GM18873 (cell line): ENCODE data around the gene PREX1.

Source experiments
- ATAC-seq: cut with Tn5 transposase; IDR thresholded peaks from one replicate; pipeline ENCODE4 v1.9.1; 2021; ENCODE audit warnings: mild to moderate bottlenecking, moderate library complexity, moderate number of reproducible peaks; ENCODE audit not compliant: unreplicated experiment, low FRiP score

Gene PREX1

GRCh38 chr20:48689388-48689787, 138.4 kb downstream of the PREX1 start:
- ATAC-seq = no peak

DNA sequence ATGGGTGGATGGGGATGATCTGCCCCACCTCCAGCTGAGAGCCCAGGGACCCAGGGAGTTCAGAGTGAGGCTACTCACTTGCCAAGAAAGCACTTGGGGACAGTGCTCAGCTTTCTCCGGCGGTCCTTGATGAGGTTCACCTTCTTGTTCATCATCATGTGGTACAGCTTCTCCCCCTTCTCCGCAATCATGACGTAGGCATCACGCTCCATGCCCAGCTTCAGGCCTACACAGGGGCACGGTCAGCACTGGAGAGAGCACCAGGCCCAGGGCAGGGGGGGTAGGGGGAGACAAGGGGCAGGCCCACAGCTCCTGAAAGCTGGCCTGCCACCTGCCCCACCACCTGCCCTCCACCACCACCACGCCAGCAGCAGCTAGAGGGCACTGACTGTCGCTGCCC, 139.2 kb downstream of the PREX1 start:
- ATAC-seq = no peak

- ATAC-seq = no peak
These were observed 140.5 kb downstream of the PREX1 start for GRCh38 chr20:48687117-48687800.

GRCh38 chr20:48686238-48687116, 141.3 kb downstream of the PREX1 start:
- no peak for ATAC-seq

GRCh38 chr20:48685300-48685699, 142.5 kb downstream of the PREX1 start:
- no peak for ATAC-seq

GRCh38 chr20:48684501-48685041, 143.2 kb downstream of the PREX1 start:
- ATAC-seq = no peak

DNA sequence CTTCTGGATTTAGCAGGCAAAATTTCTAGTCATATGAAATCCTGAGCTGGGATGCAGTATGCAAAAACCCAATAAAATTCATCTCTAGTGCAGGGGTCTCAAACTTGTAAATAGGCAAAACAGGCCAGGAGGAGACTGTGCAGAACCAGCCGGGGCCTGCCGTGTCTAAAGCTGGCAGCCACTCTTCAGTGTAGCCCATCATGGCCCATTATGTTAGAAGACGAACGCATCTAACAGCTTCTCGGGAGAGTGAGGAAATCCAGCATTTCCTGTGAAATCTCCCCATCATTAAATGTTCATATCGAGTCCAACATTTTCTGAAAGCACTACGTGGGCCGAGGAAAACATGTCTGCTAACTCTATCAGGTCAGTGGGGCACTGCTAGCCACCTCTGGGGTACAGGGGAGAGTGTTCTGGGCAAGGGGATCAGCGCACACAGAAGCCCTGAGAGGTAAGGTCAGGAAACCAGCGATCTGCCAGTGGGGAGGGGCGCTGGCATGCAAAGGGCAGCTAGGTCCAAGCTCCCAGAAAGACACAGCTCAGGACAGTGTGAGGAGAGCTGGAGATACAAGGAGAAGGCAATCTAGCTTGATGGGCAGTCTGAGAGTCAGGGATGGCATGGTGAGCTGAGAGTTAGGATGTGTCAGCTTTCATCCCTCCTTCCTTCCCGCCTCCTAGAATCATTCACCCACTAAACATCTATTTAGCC, 144.2 kb downstream of the PREX1 start:
- ATAC-seq = no peak

DNA sequence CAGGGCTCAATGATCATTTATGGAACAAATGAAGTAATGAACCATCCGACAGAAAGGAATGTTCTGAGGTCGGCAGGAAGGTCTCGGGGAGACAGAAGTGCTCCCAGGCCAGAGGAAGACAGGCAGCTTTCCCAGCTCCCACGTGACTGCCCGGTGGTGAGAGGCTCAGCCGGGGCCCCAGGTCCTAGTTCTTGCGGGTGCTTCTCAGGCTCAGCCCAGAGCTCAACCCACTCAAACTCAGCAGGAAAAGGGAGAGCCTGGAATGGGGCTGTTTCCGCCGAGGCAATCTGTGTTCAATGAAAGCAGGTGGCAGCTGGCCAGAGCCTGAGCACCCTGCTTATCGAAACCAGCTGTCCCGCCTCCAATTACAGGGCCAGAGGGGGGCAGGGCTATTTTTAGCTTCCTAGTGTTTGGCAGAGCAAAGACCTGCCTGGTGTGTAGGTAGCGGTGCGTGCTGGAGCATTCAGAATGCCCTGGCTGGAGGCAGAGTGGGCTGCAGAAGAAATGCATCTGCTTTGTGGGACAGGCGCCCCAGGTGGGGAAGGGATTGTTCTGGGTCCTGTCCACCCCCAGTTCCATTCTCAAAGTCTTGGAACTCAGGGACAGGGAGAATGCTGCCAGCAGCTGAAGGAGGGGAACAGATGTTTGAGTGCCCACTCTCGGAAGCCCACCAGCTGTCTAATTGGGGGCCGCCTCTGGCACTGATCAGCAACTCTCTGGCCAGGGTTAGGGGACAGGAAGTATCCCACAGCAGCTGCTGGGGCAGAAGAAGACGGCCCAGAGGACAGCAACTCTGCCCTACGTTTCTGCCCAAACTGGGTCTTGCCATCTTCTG, 145.1 kb downstream of the PREX1 start:
- ATAC-seq = no peak

GRCh38 chr20:48681873-48682426, 145.8 kb downstream of the PREX1 start:
- no peak for ATAC-seq

GRCh38 chr20:48681201-48681872, 146.5 kb downstream of the PREX1 start:
- no peak for ATAC-seq

DNA sequence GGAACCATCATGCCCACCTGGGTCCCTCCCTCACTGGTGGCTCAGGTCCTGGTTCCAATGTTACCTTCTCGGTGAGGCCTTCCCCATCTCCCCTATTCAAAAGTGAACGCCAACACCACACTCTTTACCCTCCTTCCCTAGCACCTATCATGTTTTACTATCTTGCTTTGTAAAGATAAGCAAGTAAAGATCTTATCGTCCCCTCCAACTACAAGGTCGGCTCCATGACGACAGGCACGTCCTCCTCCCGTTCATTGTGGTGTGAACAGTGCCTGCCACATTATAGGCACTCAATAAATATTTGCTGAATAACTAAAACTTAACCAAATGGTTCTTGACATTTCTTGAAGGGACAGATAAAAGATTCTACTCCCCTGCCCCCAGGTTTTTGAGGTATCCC, 147.1 kb downstream of the PREX1 start:
- no peak for ATAC-seq

GRCh38 chr20:48679599-48679998, 148.2 kb downstream of the PREX1 start:
- no peak for ATAC-seq

DNA sequence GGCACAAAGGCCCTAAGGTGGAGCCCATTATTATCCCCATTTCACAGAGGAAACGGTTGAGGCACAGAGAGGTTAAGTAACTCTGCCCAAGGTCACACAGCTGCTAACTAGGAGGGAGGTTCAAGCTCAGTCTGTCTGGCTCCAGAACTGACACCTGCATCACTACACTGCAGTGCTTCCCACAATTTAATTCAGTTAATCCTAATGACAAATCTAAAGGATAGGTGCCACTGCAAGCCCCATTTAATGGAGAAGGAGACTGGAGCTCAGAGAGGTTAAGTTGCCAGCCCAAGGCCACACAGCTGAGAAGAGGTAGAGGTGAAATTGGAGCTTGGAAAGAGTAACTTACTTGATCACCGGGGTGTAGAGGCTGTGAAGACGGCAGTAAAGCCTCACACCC, 148.8 kb downstream of the PREX1 start:
- ATAC-seq = no peak

DNA sequence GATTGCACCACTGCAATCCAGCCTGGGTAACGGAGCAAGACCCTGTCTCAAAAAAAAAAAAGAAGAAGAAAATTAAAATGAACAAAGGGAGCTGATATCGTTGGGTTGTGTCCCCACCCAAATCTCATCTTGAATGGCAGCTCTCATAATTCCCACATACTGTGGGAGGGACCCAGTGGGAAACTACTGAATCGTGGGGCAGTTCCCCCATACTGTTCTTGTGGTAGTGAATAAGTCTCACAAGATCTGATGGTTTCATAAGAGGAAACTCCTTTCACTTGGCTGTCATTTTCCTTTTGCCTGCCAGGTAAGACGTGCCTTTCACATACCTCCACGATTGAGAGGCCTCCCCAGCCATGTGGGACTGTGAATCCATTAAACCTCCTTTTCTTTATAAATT, 149.4 kb downstream of the PREX1 start:
- no peak for ATAC-seq

- no peak for ATAC-seq
These were observed 150.9 kb downstream of the PREX1 start for GRCh38 chr20:48676795-48677460.

DNA sequence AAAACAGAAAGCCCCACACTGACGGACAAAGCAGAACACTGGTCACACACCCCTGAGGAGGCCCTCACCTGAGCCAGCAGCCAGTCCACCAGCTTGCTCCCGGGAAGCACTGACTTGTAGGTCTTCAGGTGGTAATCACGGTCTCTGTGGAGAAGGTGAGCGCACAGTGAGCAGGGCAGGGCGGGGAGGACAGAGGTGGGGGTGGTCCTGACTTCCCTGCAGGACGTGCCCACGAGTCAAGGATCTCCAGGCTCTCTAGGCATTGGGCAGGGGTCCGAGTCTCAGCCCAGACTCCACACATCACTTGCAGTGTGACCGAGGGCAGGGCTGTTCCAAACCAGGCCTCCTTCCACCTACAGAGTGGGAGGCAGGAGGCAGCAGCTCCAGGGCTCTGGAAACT, 151.7 kb downstream of the PREX1 start:
- no peak for ATAC-seq

GRCh38 chr20:48674461-48674860, 153.3 kb downstream of the PREX1 start:
- no peak for ATAC-seq

- no peak for ATAC-seq
These were observed 154.3 kb downstream of the PREX1 start for GRCh38 chr20:48673507-48673906.

GRCh38 chr20:48672324-48672723, 155.5 kb downstream of the PREX1 start:
- ATAC-seq = no peak
